ENCODE data around the gene HS2ST1. TPM values are rescaled to one million over a fixed set of nuclear protein-coding genes. Genes with fewer than 3 reads are reported as not detected.

The HS2ST1 gene
- total RNA-seq, 1 experiment from 2014 or later = 35.0 TPM

- H3K9me2 ChIP-seq (ENCODE audit: insufficient read depth) = no peaks in the 10 kb centered on the region
- H3F3A ChIP-seq (ENCODE audit: insufficient read depth, low read depth) = peaks cover 9% of the 10 kb centered on the region; the same call in 1 of the 2 replicates
- peaks cover 3% of the 10 kb centered on the region for H3K36me3 ChIP-seq (ENCODE audit: low read depth)
- H3K4me1 ChIP-seq (replicated peaks; ENCODE audit: insufficient read depth) = peaks cover 22% of the 10 kb centered on the region
- no peak overlapping the region for H3K27ac ChIP-seq
- peak overlapping the region; percentile 95 for H2AFZ ChIP-seq
- POLR2A ChIA-PET (ENCODE audit: unreplicated experiment) = interaction anchor here (0.9 kb wide), 1 partner anchor 135 kb away, joined by 25 read pairs; no protein-coding TSS in a partner anchor
- H3K4me2 ChIP-seq = peak overlapping the region; percentile 91
- peaks cover 34% of the 10 kb centered on the region for H4K20me1 ChIP-seq (ENCODE audit: insufficient read depth)
- CTCF ChIA-PET = no interaction called here
- peak overlapping the region; percentile 98 for H3K4me3 ChIP-seq
- TF ChIP-seq EZH2 (IDR thresholded peaks at IDR 0.05; ENCODE audit: low read depth) = no peak
- TF ChIP-seq, protein P1, sequence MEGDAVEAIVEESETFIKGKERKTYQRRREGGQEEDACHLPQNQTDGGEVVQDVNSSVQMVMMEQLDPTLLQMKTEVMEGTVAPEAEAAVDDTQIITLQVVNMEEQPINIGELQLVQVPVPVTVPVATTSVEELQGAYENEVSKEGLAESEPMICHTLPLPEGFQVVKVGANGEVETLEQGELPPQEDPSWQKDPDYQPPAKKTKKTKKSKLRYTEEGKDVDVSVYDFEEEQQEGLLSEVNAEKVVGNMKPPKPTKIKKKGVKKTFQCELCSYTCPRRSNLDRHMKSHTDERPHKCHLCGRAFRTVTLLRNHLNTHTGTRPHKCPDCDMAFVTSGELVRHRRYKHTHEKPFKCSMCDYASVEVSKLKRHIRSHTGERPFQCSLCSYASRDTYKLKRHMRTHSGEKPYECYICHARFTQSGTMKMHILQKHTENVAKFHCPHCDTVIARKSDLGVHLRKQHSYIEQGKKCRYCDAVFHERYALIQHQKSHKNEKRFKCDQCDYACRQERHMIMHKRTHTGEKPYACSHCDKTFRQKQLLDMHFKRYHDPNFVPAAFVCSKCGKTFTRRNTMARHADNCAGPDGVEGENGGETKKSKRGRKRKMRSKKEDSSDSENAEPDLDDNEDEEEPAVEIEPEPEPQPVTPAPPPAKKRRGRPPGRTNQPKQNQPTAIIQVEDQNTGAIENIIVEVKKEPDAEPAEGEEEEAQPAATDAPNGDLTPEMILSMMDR (conservative IDR thresholded peaks at IDR 0.05) = no peak
- peaks cover 84% of the 10 kb centered on the region for H3K79me2 ChIP-seq (ENCODE audit: low read depth)
- intact Hi-C loops (cut with micrococcal nuclease; ENCODE audit: unreplicated experiment) = no loop called here
- H3K9me3 ChIP-seq (ENCODE audit: insufficient read depth, low read depth) = no peaks in the 10 kb centered on the region
- H3K27me3 ChIP-seq (ENCODE audit: insufficient read depth, low read depth) = no peaks in the 10 kb centered on the region
- DNase-seq = no peak
- TSS peak; percentile 26 for BruUV-seq (replicated peaks)
Observed at GRCh38 chr1:86915737-86916235, 1.4 kb downstream of the HS2ST1 start.

GRCh38 chr1:86916752-86917151, 2.3 kb downstream of the HS2ST1 start:
- Histone ChIP-seq H3F3A (ENCODE audit: insufficient read depth, low read depth) (peaks cover 9% of the 10 kb centered on the region; the same call in 1 of the 2 replicates), H3K4me2 (peak overlapping the region; percentile 91), H3K27me3 (ENCODE audit: insufficient read depth, low read depth) (no peaks in the 10 kb centered on the region), H3K9me2 (ENCODE audit: insufficient read depth) (no peaks in the 10 kb centered on the region), H3K4me1 (replicated peaks; ENCODE audit: insufficient read depth) (peaks cover 22% of the 10 kb centered on the region), H3K36me3 (ENCODE audit: low read depth) (peaks cover 3% of the 10 kb centered on the region; the same call in 1 of the 2 replicates), H3K4me3 (no peak overlapping the region; the same call in 1 of the 2 replicates), H2AFZ (no peak overlapping the region), H4K20me1 (ENCODE audit: insufficient read depth) (peaks cover 24% of the 10 kb centered on the region), H3K27ac (no peak overlapping the region), H3K9me3 (ENCODE audit: insufficient read depth, low read depth) (peaks cover 6% of the 10 kb centered on the region; the same call in 1 of the 2 replicates), H3K79me2 (ENCODE audit: low read depth) (peaks cover 83% of the 10 kb centered on the region)
- TSS peak; percentile 12 for BruUV-seq (replicated peaks)
- ChIA-PET POLR2A (ENCODE audit: unreplicated experiment) (no interaction called here), CTCF (no interaction called here)
- TF ChIP-seq, protein P1 (conservative IDR thresholded peaks at IDR 0.05) = no peak
- TF ChIP-seq EZH2 (IDR thresholded peaks at IDR 0.05; ENCODE audit: low read depth) = no peak
- intact Hi-C loops (cut with micrococcal nuclease; ENCODE audit: unreplicated experiment) = no loop called here
- no peak for DNase-seq

- H3K4me2 ChIP-seq = no peak overlapping the region
- H4K20me1 ChIP-seq (ENCODE audit: insufficient read depth) = no peaks in the 10 kb centered on the region; the same call in 1 of the 2 replicates
- peaks cover 9% of the 10 kb centered on the region; the same call in 1 of the 2 replicates for H3F3A ChIP-seq (ENCODE audit: insufficient read depth, low read depth)
- H3K4me1 ChIP-seq (replicated peaks; ENCODE audit: insufficient read depth) = no peaks in the 10 kb centered on the region; the same call in 1 of the 2 replicates
- no peaks in the 10 kb centered on the region for H3K9me2 ChIP-seq (ENCODE audit: insufficient read depth)
- peaks cover 73% of the 10 kb centered on the region for H3K79me2 ChIP-seq (ENCODE audit: low read depth)
- ChIA-PET POLR2A (ENCODE audit: unreplicated experiment) (interaction anchor here (0.5 kb wide), 1 partner anchor 156 kb away, joined by 3 read pairs; no protein-coding TSS in a partner anchor), CTCF (no interaction called here)
- no peak for TF ChIP-seq EZH2 (IDR thresholded peaks at IDR 0.05; ENCODE audit: low read depth)
- TF ChIP-seq, protein P1 (conservative IDR thresholded peaks at IDR 0.05) = no peak
- H3K36me3 ChIP-seq (ENCODE audit: low read depth) = peaks cover 5% of the 10 kb centered on the region; the same call in 1 of the 2 replicates
- H3K27ac ChIP-seq = no peak overlapping the region
- BruUV-seq (replicated peaks) = no TSS peak
- intact Hi-C loops (cut with micrococcal nuclease; ENCODE audit: unreplicated experiment) = no loop called here
- no peak overlapping the region for H3K4me3 ChIP-seq
- H2AFZ ChIP-seq = no peak overlapping the region
- no peaks in the 10 kb centered on the region for H3K27me3 ChIP-seq (ENCODE audit: insufficient read depth, low read depth)
- peaks cover 34% of the 10 kb centered on the region for H3K9me3 ChIP-seq (ENCODE audit: insufficient read depth, low read depth)
- no peak for DNase-seq
Observed at GRCh38 chr1:86922445-86922844, 8.0 kb downstream of the HS2ST1 start.

Data from PC-9 (cell line).